ENCODE measurements around the gene CYP4F22. TPM values are rescaled to one million over a fixed set of nuclear protein-coding genes. Genes with fewer than 3 reads are reported as not detected.

CYP4F22 gene
- total RNA-seq, 1 experiment from 2014 or later: 4.9 TPM

DNA sequence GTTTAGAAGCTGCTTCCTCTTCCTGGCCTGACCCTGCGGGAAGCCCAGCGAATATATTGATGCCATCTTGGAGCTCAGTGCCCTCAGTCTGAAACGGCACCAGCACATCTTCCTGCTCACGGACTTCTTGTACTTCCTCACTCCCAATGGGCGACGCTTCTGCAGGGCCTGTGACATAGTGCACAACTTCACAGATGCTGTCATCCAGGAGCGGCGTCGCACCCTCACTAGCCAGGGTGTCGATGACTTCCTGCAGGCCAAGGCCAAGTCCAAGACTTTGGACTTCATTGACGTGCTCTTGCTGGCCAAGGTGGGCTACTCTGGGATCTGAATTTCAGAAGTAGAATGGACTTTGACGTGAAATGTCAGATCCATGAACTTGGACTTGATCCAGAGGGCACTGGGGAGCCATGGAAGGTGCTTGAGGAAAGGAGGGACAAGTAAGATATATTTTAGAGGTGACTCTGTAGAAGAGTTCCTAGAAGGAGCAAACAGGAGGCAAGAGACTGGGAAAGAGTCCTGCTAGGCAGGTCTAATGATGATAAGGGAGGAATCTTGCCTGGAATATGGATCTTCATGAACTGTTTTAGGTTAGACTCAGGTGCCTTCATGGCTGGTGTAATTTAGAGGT lies 68.3 kb downstream of the CYP4F22 start:
- H3K79me2 ChIP-seq (ENCODE audit: insufficient read depth, low read length): no peaks in the 10 kb centered on the region
- H3K27me3 ChIP-seq (ENCODE audit: insufficient read depth, low read length): peaks cover 13% of the 10 kb centered on the region; the same call in 1 of the 2 replicates
- POLR2A ChIA-PET: no interaction called here
- intact Hi-C loops (cut with micrococcal nuclease): no loop called here
- H2AFZ ChIP-seq (ENCODE audit: low read depth, low read length, poor library complexity, severe bottlenecking): no peak overlapping the region
- no peak overlapping the region for H3K9ac ChIP-seq (ENCODE audit: low read length)
- no peak for TF ChIP-seq POLR2A (IDR thresholded peaks at IDR 0.05; ENCODE audit: borderline replicate concordance, extremely low read depth, insufficient read depth, insufficient read length)
- no peak for TF ChIP-seq EZH2 (IDR thresholded peaks at IDR 0.05)
- no peak for TF ChIP-seq EZH2phosphoT487 (IDR thresholded peaks at IDR 0.05; ENCODE audit: borderline replicate concordance)
- no peak for TF ChIP-seq JUND (IDR thresholded peaks at IDR 0.05)
- TF ChIP-seq RAD21 (IDR thresholded peaks at IDR 0.05; ENCODE audit: low read depth): no peak
- no peak for TF ChIP-seq FOSL1 (IDR thresholded peaks at IDR 0.05; ENCODE audit: low read depth)
- TF ChIP-seq, protein P1, sequence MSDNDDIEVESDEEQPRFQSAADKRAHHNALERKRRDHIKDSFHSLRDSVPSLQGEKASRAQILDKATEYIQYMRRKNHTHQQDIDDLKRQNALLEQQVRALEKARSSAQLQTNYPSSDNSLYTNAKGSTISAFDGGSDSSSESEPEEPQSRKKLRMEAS (IDR thresholded peaks at IDR 0.05): no peak
- TF ChIP-seq, protein P2, sequence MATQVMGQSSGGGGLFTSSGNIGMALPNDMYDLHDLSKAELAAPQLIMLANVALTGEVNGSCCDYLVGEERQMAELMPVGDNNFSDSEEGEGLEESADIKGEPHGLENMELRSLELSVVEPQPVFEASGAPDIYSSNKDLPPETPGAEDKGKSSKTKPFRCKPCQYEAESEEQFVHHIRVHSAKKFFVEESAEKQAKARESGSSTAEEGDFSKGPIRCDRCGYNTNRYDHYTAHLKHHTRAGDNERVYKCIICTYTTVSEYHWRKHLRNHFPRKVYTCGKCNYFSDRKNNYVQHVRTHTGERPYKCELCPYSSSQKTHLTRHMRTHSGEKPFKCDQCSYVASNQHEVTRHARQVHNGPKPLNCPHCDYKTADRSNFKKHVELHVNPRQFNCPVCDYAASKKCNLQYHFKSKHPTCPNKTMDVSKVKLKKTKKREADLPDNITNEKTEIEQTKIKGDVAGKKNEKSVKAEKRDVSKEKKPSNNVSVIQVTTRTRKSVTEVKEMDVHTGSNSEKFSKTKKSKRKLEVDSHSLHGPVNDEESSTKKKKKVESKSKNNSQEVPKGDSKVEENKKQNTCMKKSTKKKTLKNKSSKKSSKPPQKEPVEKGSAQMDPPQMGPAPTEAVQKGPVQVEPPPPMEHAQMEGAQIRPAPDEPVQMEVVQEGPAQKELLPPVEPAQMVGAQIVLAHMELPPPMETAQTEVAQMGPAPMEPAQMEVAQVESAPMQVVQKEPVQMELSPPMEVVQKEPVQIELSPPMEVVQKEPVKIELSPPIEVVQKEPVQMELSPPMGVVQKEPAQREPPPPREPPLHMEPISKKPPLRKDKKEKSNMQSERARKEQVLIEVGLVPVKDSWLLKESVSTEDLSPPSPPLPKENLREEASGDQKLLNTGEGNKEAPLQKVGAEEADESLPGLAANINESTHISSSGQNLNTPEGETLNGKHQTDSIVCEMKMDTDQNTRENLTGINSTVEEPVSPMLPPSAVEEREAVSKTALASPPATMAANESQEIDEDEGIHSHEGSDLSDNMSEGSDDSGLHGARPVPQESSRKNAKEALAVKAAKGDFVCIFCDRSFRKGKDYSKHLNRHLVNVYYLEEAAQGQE (IDR thresholded peaks at IDR 0.05; ENCODE audit: low read depth): no peak
- TF ChIP-seq CBX3 (IDR thresholded peaks at IDR 0.05; ENCODE audit: low read depth): no peak
- no peak for TF ChIP-seq ZNF274 (IDR thresholded peaks at IDR 0.05; ENCODE audit: low read depth, low read length)
- no peak overlapping the region for H3K27ac ChIP-seq (ENCODE audit: low read depth, low read length)
- H3K9me3 ChIP-seq (ENCODE audit: control insufficient read depth in 1 of 2, insufficient read depth in 1 of 2, low read depth in 1 of 2, low read length in 2 of 2): no peaks in the 10 kb centered on the region
- no peak overlapping the region for H3K4me3 ChIP-seq (replicated peaks in 1 of 2; ENCODE audit: low read depth in 1 of 2, low read length in 2 of 2)
- CTCF ChIA-PET: no interaction called here
- H3K4me2 ChIP-seq (ENCODE audit: low read length): no peak overlapping the region
- H3K4me1 ChIP-seq (ENCODE audit: control insufficient read depth in 1 of 2, insufficient read depth in 2 of 2, low read length in 2 of 2): no peaks in the 10 kb centered on the region
- H4K20me1 ChIP-seq (ENCODE audit: insufficient read depth): no peaks in the 10 kb centered on the region
- H3K9me2 ChIP-seq (ENCODE audit: insufficient read depth): no peaks in the 10 kb centered on the region
- DNase-seq (ENCODE audit: low read depth, low spot score) (no peak), ATAC-seq (no peak)
- BruUV-seq (replicated peaks): no TSS peak
- no peaks in the 10 kb centered on the region for H3K36me3 ChIP-seq (ENCODE audit: control insufficient read depth in 1 of 2, insufficient read depth in 2 of 2, low read length in 2 of 2)
- RAD21 ChIA-PET (ENCODE audit: low non-redundant PET in 1 of 2, low total read pairs in 2 of 2, uncharacterized antibody in 2 of 2, unreplicated experiment in 2 of 2): no interaction called here

Data from HCT116 (cell line).